HepG2 (cell line): ENCODE results near the gene MFRP. TPM values are rescaled to one million over a fixed set of nuclear protein-coding genes. Genes with fewer than 3 reads are reported as not detected.

Experiments used
- ATF1 ChIP-seq: IDR thresholded peaks from 2 replicates; pipeline ENCODE4 v1.6.1; 2016; ENCODE audit warnings: mild to moderate bottlenecking, control low read depth
- DPF2 ChIP-seq: sonication (generic); formaldehyde crosslinking; IDR thresholded peaks from 2 replicates; pipeline ENCODE4 v1.4.0; 2020; ENCODE audit warnings: mild to moderate bottlenecking, low read depth, missing genetic modification reagents, borderline replicate concordance
- GFI1 ChIP-seq: sonication (generic); formaldehyde crosslinking; IDR thresholded peaks from 2 replicates; pipeline ENCODE4 v1.5.0; 2020; ENCODE audit warnings: missing genetic modification reagents, mild to moderate bottlenecking, borderline replicate concordance
- IRF1 ChIP-seq: sonication (generic); formaldehyde crosslinking; IDR thresholded peaks from 2 replicates; pipeline ENCODE4 v1.4.0; 2020; ENCODE audit warnings: low read depth, mild to moderate bottlenecking, missing genetic modification reagents
- KMT2B ChIP-seq: IDR thresholded peaks from 2 replicates; pipeline ENCODE4 v1.6.1; 2016; ENCODE audit warnings: missing genetic modification reagents, missing compliant biosample characterization
- LCORL ChIP-seq, 2 experiments: fragments of 450-650 bp in 1 of 2; sonication (generic) in 1 of 2; formaldehyde crosslinking in 1 of 2; IDR thresholded peaks; 2 replicates each; pipeline versions ENCODE4 v1.5.0 to v1.6.1; 2017 to 2020; ENCODE audit warnings: antibody characterized with exemption in 1 of 2, missing genetic modification reagents in 1 of 2
- SNAI1 ChIP-seq: sonication (generic); formaldehyde crosslinking; IDR thresholded peaks from 2 replicates; pipeline ENCODE4 v1.5.0; 2020; ENCODE audit warnings: mild to moderate bottlenecking, missing genetic modification reagents, borderline replicate concordance
- ZBTB43 ChIP-seq: sonication (generic); formaldehyde crosslinking; conservative IDR thresholded peaks from 2 replicates; pipeline ENCODE4 v1.4.0; 2020; ENCODE audit warnings: missing genetic modification reagents
- ZNF430 ChIP-seq: sonication (generic); formaldehyde crosslinking; IDR thresholded peaks from 2 replicates; pipeline ENCODE4 v1.9.0; 2021; ENCODE audit warnings: mild to moderate bottlenecking, missing genetic modification reagents
- ZNF552 ChIP-seq: sonication (generic); formaldehyde crosslinking; IDR thresholded peaks from 2 replicates; pipeline ENCODE4 v1.9.0; 2022; ENCODE audit warnings: missing genetic modification reagents, mild to moderate bottlenecking, borderline replicate concordance
- polyA plus RNA-seq, 8 experiments: library from polyadenylated mRNA; depleted of rRNA in 3 of 8; stranded (reverse) in 7 of 8; unstranded in 1 of 8; fragments of >200 nt; fragmentation: Illumina TruSeq in 4 of 8; extraction: Trizol in 4 of 8; gene quantifications; 2 replicates each; pipeline versions ENCODE4 v1.2.1 to v1.2.3, GENCODE V29; 2011 to 2016; ENCODE audit warnings: low read depth in 4 of 8, missing spikeins in 1 of 8, mixed read lengths in 1 of 8; ENCODE audit not compliant: insufficient read depth in 1 of 8
- total RNA-seq, 5 experiments: library from RNA; depleted of rRNA; stranded (reverse); fragments of >200 nt; fragmentation: Illumina TruSeq; extraction: Trizol; gene quantifications; 2 replicates each; pipeline ENCODE4 v1.2.3, GENCODE V29; 2016; ENCODE audit warnings: low read depth in 1 of 5
- TF ChIP-seq, protein P1 (sequence below): sonication (generic); formaldehyde crosslinking; IDR thresholded peaks from 2 replicates; pipeline ENCODE4 v1.9.0; 2021; ENCODE audit warnings: mild to moderate bottlenecking, missing genetic modification reagents
- TF ChIP-seq, protein P2 (sequence below): sonication (generic); formaldehyde crosslinking; IDR thresholded peaks from 2 replicates; pipeline ENCODE4 v1.4.0; 2020; ENCODE audit warnings: mild to moderate bottlenecking, missing genetic modification reagents
- TF ChIP-seq, protein P3 (sequence below): sonication (generic); formaldehyde crosslinking; IDR thresholded peaks from 2 replicates; pipeline ENCODE4 v1.4.0; 2020; ENCODE audit warnings: missing genetic modification reagents
- TF ChIP-seq, protein P4 (sequence below): sonication (generic); formaldehyde crosslinking; IDR thresholded peaks from 2 replicates; pipeline ENCODE4 v1.5.0; 2020; ENCODE audit warnings: mild to moderate bottlenecking, low read depth, missing genetic modification reagents, borderline replicate concordance

The MFRP gene
- total and polyA plus RNA-seq, 2 of the 13 experiments (the other 11 are each of a cell fraction or from before 2014, with no cell fraction given): not detected

DNA sequence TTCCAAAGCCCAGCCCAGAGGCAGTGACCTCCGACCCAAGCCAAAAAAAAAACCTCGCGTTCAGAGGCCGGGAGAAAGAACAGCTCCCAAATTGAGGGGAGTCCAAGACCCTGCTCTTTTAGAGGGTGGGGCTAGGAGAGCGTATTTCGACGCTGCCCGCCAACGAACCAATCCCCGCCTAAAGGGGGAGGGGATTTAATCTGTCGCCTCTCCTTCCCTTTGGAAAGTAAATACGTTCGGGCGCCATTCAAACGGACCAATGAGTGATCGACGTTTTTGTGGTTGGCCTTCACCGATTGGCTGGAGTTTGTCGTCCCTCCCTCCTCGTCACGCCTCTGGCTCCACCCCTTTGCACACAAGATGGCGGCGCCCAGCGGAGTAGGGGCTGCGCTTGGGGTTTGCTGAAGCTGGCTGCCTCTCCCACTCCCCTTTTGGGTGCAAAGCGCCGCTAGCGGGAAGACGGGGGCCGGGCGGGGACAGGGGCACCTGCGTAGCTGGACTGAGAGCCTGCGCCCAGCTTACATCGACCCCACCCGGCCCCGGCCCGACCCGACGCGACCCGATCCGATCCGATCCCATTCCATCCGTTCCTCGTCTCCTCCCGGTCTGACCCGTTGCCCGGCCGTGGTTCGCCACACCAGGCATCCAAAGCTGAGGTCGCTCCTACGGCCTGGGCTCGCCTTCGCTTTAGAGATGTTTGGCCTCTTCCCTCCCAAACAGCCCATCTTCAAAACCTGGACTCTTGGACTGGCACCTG is 12.2 kb downstream of the MFRP start, which contains the start of gene RNF26 (continued):
- TF ChIP-seq ZBTB43 (CRISPR knock-in tag) (peak; percentile 53; the same call in 1 of the 2 replicates), DPF2 (CRISPR knock-in tag) (no peak), ZNF552 (CRISPR knock-in tag) (0 out of 2 replicates have a peak, but pooled peaks have one; percentile 55), IRF1 (CRISPR knock-in tag) (no peak), ZNF430 (CRISPR knock-in tag) (peak; percentile 64), ATF1 (CRISPR knock-in tag) (peak; percentile 94), SNAI1 (CRISPR knock-in tag) (no peak), LCORL (IDR thresholded peaks at IDR 0.05) (no peak), LCORL (CRISPR knock-in tag; IDR thresholded peaks at IDR 0.05) (no peak), GFI1 (CRISPR knock-in tag) (no peak), KMT2B (CRISPR knock-in tag) (0 out of 2 replicates have a peak, but pooled peaks have one; percentile 48)
- TF ChIP-seq, protein P1, sequence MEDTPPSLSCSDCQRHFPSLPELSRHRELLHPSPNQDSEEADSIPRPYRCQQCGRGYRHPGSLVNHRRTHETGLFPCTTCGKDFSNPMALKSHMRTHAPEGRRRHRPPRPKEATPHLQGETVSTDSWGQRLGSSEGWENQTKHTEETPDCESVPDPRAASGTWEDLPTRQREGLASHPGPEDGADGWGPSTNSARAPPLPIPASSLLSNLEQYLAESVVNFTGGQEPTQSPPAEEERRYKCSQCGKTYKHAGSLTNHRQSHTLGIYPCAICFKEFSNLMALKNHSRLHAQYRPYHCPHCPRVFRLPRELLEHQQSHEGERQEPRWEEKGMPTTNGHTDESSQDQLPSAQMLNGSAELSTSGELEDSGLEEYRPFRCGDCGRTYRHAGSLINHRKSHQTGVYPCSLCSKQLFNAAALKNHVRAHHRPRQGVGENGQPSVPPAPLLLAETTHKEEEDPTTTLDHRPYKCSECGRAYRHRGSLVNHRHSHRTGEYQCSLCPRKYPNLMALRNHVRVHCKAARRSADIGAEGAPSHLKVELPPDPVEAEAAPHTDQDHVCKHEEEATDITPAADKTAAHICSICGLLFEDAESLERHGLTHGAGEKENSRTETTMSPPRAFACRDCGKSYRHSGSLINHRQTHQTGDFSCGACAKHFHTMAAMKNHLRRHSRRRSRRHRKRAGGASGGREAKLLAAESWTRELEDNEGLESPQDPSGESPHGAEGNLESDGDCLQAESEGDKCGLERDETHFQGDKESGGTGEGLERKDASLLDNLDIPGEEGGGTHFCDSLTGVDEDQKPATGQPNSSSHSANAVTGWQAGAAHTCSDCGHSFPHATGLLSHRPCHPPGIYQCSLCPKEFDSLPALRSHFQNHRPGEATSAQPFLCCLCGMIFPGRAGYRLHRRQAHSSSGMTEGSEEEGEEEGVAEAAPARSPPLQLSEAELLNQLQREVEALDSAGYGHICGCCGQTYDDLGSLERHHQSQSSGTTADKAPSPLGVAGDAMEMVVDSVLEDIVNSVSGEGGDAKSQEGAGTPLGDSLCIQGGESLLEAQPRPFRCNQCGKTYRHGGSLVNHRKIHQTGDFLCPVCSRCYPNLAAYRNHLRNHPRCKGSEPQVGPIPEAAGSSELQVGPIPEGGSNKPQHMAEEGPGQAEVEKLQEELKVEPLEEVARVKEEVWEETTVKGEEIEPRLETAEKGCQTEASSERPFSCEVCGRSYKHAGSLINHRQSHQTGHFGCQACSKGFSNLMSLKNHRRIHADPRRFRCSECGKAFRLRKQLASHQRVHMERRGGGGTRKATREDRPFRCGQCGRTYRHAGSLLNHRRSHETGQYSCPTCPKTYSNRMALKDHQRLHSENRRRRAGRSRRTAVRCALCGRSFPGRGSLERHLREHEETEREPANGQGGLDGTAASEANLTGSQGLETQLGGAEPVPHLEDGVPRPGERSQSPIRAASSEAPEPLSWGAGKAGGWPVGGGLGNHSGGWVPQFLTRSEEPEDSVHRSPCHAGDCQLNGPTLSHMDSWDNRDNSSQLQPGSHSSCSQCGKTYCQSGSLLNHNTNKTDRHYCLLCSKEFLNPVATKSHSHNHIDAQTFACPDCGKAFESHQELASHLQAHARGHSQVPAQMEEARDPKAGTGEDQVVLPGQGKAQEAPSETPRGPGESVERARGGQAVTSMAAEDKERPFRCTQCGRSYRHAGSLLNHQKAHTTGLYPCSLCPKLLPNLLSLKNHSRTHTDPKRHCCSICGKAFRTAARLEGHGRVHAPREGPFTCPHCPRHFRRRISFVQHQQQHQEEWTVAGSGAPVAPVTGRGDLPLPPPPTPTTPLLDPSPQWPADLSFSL (CRISPR knock-in tag): no peak
- TF ChIP-seq, protein P2, sequence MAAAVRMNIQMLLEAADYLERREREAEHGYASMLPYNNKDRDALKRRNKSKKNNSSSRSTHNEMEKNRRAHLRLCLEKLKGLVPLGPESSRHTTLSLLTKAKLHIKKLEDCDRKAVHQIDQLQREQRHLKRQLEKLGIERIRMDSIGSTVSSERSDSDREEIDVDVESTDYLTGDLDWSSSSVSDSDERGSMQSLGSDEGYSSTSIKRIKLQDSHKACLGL (CRISPR knock-in tag): no peak; the same call in 1 of the 2 replicates
- TF ChIP-seq, protein P3, sequence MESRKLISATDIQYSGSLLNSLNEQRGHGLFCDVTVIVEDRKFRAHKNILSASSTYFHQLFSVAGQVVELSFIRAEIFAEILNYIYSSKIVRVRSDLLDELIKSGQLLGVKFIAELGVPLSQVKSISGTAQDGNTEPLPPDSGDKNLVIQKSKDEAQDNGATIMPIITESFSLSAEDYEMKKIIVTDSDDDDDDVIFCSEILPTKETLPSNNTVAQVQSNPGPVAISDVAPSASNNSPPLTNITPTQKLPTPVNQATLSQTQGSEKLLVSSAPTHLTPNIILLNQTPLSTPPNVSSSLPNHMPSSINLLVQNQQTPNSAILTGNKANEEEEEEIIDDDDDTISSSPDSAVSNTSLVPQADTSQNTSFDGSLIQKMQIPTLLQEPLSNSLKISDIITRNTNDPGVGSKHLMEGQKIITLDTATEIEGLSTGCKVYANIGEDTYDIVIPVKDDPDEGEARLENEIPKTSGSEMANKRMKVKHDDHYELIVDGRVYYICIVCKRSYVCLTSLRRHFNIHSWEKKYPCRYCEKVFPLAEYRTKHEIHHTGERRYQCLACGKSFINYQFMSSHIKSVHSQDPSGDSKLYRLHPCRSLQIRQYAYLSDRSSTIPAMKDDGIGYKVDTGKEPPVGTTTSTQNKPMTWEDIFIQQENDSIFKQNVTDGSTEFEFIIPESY (CRISPR knock-in tag): no peak
- TF ChIP-seq, protein P4, sequence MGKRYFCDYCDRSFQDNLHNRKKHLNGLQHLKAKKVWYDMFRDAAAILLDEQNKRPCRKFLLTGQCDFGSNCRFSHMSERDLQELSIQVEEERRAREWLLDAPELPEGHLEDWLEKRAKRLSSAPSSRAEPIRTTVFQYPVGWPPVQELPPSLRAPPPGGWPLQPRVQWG (CRISPR knock-in tag): no peak
